Panc1 (cell line): ENCODE results near the gene KCTD1.

ENCODE experiments used
- POLR2AphosphoS5 ChIP-seq: IDR thresholded peaks from 2 replicates; pipeline ENCODE4 v1.6.1; 2012; ENCODE audit warnings: mild to moderate bottlenecking, low read depth, low read length, moderate library complexity
- SIN3A ChIP-seq: IDR thresholded peaks from 2 replicates; pipeline ENCODE4 v1.6.1; 2012; ENCODE audit warnings: low read depth, mild to moderate bottlenecking, low read length, moderate library complexity, borderline replicate concordance; ENCODE audit not compliant: insufficient read depth
- TCF7L2 ChIP-seq: IDR thresholded peaks from 2 replicates; pipeline ENCODE4 v1.6.1; 2011; ENCODE audit warnings: mild to moderate bottlenecking, low read depth, low read length, inconsistent platforms
- TF ChIP-seq, protein P1 (sequence below): fragments of 450-650 bp; IDR thresholded peaks from 2 replicates; pipeline ENCODE4 v1.5.1; 2017; ENCODE audit warnings: mild to moderate bottlenecking
- TF ChIP-seq, protein P2 (sequence below), 2 experiments: IDR thresholded peaks; 2 replicates each; pipeline ENCODE4 v1.6.1; 2011 to 2012; ENCODE audit warnings: low read depth in 2 of 2, control low read depth in 1 of 2, low read length in 1 of 2, mild to moderate bottlenecking in 1 of 2, moderate library complexity in 1 of 2; ENCODE audit not compliant: insufficient read depth in 1 of 2

DNA sequence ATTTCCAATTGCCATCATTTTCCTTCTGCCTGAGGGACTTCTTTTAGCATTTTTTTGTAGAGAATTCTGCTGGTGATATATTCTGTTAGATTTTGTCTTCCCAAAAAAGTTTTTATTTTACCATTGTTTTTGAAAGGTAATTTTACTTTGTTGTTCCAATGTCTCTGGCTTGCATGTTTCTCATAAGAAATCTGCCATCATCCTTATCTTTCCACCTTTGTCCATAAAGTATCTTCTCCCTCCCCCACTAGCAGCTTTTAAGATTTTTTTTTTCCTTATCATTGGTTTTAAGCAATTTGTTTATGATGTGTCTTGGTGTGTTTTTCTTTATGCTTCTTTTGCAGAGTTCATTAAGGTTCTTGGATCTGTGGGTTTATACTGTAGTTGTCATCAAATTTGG is 104.5 kb downstream of the KCTD1 start:
- TF ChIP-seq, protein P1, sequence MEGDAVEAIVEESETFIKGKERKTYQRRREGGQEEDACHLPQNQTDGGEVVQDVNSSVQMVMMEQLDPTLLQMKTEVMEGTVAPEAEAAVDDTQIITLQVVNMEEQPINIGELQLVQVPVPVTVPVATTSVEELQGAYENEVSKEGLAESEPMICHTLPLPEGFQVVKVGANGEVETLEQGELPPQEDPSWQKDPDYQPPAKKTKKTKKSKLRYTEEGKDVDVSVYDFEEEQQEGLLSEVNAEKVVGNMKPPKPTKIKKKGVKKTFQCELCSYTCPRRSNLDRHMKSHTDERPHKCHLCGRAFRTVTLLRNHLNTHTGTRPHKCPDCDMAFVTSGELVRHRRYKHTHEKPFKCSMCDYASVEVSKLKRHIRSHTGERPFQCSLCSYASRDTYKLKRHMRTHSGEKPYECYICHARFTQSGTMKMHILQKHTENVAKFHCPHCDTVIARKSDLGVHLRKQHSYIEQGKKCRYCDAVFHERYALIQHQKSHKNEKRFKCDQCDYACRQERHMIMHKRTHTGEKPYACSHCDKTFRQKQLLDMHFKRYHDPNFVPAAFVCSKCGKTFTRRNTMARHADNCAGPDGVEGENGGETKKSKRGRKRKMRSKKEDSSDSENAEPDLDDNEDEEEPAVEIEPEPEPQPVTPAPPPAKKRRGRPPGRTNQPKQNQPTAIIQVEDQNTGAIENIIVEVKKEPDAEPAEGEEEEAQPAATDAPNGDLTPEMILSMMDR, result no peak
- no peak for TF ChIP-seq POLR2AphosphoS5
- TF ChIP-seq TCF7L2, result no peak
- TF ChIP-seq, protein P2, sequence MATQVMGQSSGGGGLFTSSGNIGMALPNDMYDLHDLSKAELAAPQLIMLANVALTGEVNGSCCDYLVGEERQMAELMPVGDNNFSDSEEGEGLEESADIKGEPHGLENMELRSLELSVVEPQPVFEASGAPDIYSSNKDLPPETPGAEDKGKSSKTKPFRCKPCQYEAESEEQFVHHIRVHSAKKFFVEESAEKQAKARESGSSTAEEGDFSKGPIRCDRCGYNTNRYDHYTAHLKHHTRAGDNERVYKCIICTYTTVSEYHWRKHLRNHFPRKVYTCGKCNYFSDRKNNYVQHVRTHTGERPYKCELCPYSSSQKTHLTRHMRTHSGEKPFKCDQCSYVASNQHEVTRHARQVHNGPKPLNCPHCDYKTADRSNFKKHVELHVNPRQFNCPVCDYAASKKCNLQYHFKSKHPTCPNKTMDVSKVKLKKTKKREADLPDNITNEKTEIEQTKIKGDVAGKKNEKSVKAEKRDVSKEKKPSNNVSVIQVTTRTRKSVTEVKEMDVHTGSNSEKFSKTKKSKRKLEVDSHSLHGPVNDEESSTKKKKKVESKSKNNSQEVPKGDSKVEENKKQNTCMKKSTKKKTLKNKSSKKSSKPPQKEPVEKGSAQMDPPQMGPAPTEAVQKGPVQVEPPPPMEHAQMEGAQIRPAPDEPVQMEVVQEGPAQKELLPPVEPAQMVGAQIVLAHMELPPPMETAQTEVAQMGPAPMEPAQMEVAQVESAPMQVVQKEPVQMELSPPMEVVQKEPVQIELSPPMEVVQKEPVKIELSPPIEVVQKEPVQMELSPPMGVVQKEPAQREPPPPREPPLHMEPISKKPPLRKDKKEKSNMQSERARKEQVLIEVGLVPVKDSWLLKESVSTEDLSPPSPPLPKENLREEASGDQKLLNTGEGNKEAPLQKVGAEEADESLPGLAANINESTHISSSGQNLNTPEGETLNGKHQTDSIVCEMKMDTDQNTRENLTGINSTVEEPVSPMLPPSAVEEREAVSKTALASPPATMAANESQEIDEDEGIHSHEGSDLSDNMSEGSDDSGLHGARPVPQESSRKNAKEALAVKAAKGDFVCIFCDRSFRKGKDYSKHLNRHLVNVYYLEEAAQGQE (IDR thresholded peaks at IDR 0.05; ENCODE audit: insufficient read depth in 1 of 2, low read depth in 2 of 2, low read length in 1 of 2), result no peak
- TF ChIP-seq SIN3A, result no peak
